RWPE1 (cell line): Measurements from ENCODE around the gene ATXN1.

Source experiments
- CTCF ChIA-PET: fragments of 350-600 bp; sonication (Branson Sonifier 250); formaldehyde crosslinking; extraction: SDS; loops from one replicate; lab custom pipeline; 2021; lab: Yijun Ruan, JAX
- POLR2A ChIA-PET: fragments of 400-600 bp; formaldehyde crosslinking; extraction: SDS; loops from one replicate; lab custom pipeline; 2020; ENCODE audit warnings: antibody characterized with exemption; ENCODE audit not compliant: low non-redundant PET; lab: Yijun Ruan, JAX
- DNase-seq: peaks from one replicate; pipeline ENCODE4 v3.0.0; 2012; ENCODE audit warnings: low spot score
- H3K27ac ChIP-seq: fragments of 450-650 bp; 2 replicates; pipeline ENCODE4 v1.5.1; 2017
- TF ChIP-seq, protein P1 (sequence below): fragments of 450-650 bp; conservative IDR thresholded peaks from 2 replicates; pipeline ENCODE4 v1.5.1; 2017; ENCODE audit warnings: low read depth, mild to moderate bottlenecking

Gene ATXN1

DNA sequence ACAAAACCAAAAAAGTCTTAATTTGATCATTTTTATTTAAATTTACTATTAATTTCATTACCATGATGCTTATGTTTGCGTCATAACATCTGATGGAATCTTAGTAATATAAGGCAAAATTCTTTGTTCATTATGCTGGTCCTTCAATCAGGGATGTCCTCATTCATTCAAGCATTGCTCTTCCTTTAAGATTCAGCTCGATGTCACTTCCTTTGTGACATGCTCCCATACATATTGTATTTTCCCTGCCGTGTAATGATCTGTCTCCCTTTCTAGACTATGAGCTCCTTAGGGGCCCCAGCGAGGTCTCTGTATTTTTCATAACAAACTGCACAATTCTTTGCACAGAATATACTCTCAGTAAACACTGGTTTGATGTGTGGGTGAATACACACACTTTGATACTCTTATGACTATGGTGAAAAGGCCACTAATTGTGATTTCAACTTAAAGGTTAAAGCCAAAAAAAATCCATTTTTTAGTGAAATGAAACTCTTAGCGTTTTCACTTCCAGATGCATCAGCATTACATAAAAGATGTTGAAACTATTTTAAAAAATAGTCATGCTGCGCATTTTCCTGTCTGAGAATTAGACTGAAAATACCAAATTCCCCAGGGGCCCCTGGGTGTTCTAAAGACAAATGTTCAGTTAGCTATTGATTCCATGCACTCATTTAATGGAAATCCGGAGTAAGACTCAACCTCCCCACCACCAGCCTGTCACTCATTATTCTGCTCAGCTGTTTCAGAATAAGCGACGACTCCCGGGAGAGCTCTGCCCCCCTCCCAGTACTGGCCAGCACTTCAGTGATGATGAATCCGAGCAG is 169.7 kb downstream of the ATXN1 start:
- H3K27ac ChIP-seq, result no peak overlapping the region
- TF ChIP-seq, protein P1, sequence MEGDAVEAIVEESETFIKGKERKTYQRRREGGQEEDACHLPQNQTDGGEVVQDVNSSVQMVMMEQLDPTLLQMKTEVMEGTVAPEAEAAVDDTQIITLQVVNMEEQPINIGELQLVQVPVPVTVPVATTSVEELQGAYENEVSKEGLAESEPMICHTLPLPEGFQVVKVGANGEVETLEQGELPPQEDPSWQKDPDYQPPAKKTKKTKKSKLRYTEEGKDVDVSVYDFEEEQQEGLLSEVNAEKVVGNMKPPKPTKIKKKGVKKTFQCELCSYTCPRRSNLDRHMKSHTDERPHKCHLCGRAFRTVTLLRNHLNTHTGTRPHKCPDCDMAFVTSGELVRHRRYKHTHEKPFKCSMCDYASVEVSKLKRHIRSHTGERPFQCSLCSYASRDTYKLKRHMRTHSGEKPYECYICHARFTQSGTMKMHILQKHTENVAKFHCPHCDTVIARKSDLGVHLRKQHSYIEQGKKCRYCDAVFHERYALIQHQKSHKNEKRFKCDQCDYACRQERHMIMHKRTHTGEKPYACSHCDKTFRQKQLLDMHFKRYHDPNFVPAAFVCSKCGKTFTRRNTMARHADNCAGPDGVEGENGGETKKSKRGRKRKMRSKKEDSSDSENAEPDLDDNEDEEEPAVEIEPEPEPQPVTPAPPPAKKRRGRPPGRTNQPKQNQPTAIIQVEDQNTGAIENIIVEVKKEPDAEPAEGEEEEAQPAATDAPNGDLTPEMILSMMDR, result no peak
- ChIA-PET CTCF (interaction anchor here (0.7 kb wide), 2 partner anchors 12 to 832 kb away, joined by 5 read pairs; no protein-coding TSS in a partner anchor), POLR2A (no interaction called here)
- DNase-seq, result no peak

DNA sequence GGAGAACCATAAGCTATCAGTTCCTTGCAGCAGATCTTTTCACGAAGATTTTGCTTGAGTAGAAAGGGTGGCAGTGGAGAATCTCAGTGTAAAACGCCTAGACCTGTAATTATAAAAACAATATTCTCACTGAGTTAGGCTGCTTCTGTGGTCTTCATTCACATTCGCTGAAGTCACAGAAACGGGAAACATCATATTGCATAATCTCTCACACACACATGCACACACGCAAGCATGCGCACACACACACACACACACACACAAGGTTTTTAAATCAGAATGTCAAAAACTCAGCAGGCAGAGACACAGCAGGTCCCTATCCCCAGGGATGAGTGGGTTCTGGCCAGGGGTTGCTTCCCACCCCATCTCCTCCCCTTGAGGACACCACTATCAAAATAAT is 175.5 kb downstream of the ATXN1 start:
- CTCF ChIA-PET, result no interaction called here
- POLR2A ChIA-PET, result no interaction called here
- H3K27ac ChIP-seq, result no peak overlapping the region
- TF ChIP-seq, protein P1, result no peak
- DNase-seq, result no peak

DNA sequence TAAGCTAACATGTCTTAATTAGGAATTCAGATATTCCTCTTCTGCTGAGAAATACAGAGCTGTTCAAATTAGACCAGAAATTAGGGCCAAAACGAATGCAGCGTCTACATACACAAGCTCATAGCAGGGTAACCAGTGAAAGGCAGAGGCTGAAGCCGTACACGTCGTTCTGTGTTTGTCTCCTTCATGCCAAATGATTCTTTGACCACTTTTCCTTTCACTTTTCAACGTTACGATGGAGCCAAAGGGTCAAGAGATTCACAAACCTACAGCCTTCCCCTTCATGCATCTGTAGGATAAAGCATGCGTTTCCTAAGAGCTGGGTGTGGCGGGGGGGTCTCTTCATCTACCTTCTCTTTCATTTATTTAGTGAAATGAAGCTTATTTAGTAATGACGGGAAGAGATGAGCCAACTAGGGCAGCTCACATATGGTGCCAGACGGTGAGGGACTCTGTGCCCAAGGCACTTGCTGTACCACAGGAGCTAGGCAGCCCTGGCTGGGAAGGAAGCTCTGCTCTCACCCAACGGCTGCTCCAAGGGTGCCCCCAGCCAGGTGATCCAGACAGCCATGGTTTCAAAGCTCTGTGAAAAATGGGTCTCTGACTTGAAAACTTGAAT is 178.0 kb downstream of the ATXN1 start:
- ChIA-PET CTCF (interaction anchor here (0.6 kb wide), 2 partner anchors 37 to 60 kb away, joined by 3 to 5 read pairs; no protein-coding TSS in a partner anchor), POLR2A (no interaction called here)
- TF ChIP-seq, protein P1, result no peak
- DNase-seq, result no peak
- H3K27ac ChIP-seq, result no peak overlapping the region

DNA sequence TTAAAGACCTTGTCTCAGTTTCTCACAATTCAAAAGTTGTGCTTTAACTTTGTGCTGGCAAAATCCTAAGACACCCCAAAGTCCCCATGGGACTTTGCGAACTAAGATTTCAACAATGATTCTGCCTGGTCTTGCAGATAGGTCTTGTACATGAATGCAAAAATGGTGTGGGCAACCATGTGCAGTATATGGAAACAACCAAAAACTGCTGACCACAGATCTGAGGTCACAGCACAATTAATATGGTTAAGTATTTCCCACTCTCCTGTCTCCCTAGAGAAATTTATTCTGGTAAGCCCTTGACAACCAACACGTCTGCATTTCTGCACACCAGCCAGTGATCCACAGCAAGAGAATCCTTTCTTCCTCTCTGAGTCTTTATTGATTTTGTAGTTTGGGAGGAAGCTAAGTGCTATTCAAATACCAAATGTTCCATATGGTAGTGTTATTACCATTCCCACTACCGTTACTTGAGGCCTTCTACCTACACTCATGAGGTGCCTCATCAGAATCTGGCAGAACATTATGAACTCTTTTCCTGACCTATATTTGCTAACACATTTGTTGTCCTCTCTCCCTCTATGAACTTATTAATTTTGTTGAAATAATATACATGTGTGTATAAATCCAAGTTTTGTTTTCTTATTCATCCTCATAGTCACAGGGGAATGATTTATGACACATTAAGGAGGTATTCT is 178.7 kb downstream of the ATXN1 start:
- no peak for DNase-seq
- ChIA-PET POLR2A (no interaction called here), CTCF (interaction anchor here (0.6 kb wide), 1 partner anchor 60 kb away, joined by 5 read pairs; no protein-coding TSS in a partner anchor)
- H3K27ac ChIP-seq, result no peak overlapping the region
- TF ChIP-seq, protein P1, result no peak

- TF ChIP-seq, protein P1, result no peak
- ChIA-PET CTCF (interaction anchor here (0.6 to 0.7 kb wide), 2 partner anchors 12 to 41 kb away, joined by 5 read pairs; no protein-coding TSS in a partner anchor), POLR2A (no interaction called here)
Measured at GRCh38 chr6:16578695-16579285, 182.5 kb downstream of the ATXN1 start.

More at GRCh38 chr6:16578695-16579285, 182.5 kb downstream of the ATXN1 start:
- no peak overlapping the region for H3K27ac ChIP-seq
- DNase-seq, result no peak
